22Rv1 (cell line): ENCODE measurements around the gene LGALS3BP.

Source experiments
- H3K27ac ChIP-seq: fragments of 450-650 bp; 2 replicates; pipeline ENCODE4 v1.5.1; 2017
- CTCF ChIP-seq: fragments of 450-650 bp; IDR thresholded peaks from 2 replicates; pipeline ENCODE4 v1.5.1; 2017; ENCODE audit warnings: mild to moderate bottlenecking
- ZFX ChIP-seq: fragments of 450-650 bp; IDR thresholded peaks from 2 replicates; pipeline ENCODE4 v1.6.1; 2017; ENCODE audit warnings: antibody characterized with exemption, borderline replicate concordance

Gene LGALS3BP

DNA sequence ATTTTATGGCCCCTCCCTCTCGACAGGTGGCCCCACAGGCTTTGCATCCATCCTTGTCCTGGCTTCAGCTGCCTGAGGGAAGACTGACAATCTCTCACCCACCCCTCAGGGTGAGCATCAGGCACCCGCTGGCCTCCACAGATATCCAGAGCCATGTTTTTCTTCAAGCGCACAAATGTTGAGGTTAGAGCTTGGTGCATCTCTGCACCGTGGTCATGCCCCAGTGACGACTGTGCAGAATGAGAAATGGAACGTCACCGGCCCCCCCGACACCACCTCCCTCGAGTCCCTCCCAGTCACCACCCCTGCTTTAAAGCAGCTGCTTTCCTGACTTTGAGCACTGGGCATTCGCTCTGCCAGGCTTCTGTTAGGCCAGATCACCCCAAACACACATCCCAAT lies 34.8 kb downstream of the LGALS3BP start:
- TF ChIP-seq ZFX (no peak), CTCF (no peak)
- no peak overlapping the region for H3K27ac ChIP-seq

DNA sequence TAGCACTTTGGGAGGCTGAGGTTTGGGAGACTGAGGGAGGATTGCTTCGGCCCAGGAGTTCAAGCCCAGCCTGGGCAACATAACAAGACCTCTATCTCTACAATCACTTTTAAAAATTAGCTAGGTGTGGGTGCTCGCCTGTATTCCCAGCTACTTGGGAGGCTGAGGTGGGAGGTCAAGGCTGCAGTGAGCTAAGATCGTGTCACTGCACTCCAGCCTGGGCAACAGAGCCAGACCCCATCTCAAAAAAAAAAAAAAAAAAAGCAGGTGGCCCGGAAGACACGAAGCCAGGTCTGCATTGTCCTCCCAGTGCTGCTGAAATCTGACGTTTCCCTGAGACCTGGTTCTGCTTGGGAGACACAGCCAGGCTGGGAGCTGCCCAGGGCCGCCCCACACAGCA lies 35.7 kb downstream of the LGALS3BP start:
- TF ChIP-seq ZFX (no peak), CTCF (no peak)
- H3K27ac ChIP-seq: no peak overlapping the region

- TF ChIP-seq ZFX (no peak), CTCF (no peak)
- H3K27ac ChIP-seq: no peak overlapping the region
These were observed 39.0 kb downstream of the LGALS3BP start for GRCh38 chr17:78940708-78941107.

GRCh38 chr17:78940258-78940657 lies 39.5 kb downstream of the LGALS3BP start:
- no peak overlapping the region for H3K27ac ChIP-seq
- TF ChIP-seq ZFX (no peak), CTCF (no peak)

GRCh38 chr17:78939615-78940014 lies 40.1 kb downstream of the LGALS3BP start:
- TF ChIP-seq ZFX (no peak), CTCF (no peak)
- H3K27ac ChIP-seq: no peak overlapping the region

DNA sequence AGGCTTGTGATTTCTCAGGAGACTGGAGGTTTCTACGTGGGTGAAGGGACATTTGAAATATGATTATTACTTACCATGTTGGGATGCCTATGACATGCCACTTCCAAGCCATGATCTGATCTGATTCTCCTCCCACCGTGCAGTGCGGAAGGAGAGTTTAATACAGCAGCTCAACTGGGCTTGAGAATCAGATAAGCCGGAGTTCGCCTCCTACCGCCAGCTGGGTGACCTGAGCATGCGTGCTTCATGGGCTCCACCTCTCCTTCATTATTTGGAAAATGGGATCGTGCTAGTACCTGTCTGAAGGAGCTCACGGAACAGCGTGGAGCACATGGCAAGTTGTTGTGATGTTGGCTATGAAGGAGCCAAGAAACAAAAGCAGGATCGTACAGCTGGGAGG lies 42.2 kb downstream of the LGALS3BP start:
- no peak overlapping the region for H3K27ac ChIP-seq
- TF ChIP-seq ZFX (no peak), CTCF (no peak)

- TF ChIP-seq CTCF: no peak
- TF ChIP-seq ZFX: no peak
- no peak overlapping the region for H3K27ac ChIP-seq
These were observed 44.1 kb downstream of the LGALS3BP start for GRCh38 chr17:78935419-78936323.
